Right lobe of liver (tissue), 4 donors: Measurements from ENCODE around the gene M1AP.

Experiments
- CTCF ChIP-seq, 4 donors: fragments of 200-600 bp in 3 of 4; fragments of 450-650 bp in 1 of 4; IDR thresholded peaks; one replicate each; pipeline versions ENCODE4 v1.5.1 to v1.8.0; 2016 to 2022; ENCODE audit warnings: antibody characterized with exemption in 4 of 4, mild to moderate bottlenecking in 2 of 4
- POLR2A ChIP-seq: fragments of 450-650 bp; IDR thresholded peaks from one replicate; pipeline ENCODE4 v1.6.1; 2017; ENCODE audit warnings: antibody characterized with exemption, mild to moderate bottlenecking
- donor health status: DM: no; HTN: no; CAD: no.
- donor health status: DM: no; HTN: no; CAD: no.
- donor health status: DM: no; HTN: yes; CAD: no.

GRCh38 chr2:74533464-74533863, 114.7 kb downstream of the M1AP start:
- TF ChIP-seq CTCF (IDR thresholded peaks at IDR 0.05) (no peak), POLR2A (no peak)
